GM19023 (cell line): ENCODE measurements around the gene SLC25A21.

ENCODE experiments used
- ATAC-seq: cut with Tn5 transposase; IDR thresholded peaks from one replicate; pipeline ENCODE4 v1.9.1; 2021; ENCODE audit warnings: mild to moderate bottlenecking, moderate library complexity; ENCODE audit not compliant: unreplicated experiment

Gene SLC25A21

GRCh38 chr14:37051153-37051552, 121.3 kb downstream of the SLC25A21 start:
- no peak for ATAC-seq

- ATAC-seq: no peak
These were observed 123.7 kb downstream of the SLC25A21 start for GRCh38 chr14:37048666-37049071.

DNA sequence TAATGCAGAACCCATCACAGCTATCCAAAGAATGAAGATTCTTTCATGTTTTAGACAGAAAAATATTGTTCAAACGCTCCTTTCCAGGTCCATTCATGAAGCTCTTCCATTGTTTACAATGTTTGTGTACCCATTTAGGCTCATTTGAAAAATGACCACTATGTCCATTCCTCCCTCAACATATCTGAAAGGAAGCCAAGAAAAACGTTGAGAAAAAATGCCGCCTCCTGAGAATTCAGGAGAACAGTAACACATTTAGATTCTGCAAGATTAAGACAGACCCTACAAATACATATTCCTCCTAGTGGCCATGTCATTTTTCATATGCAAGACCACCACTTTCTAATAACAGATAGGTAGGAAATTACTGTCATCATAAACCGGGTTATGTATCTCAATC, 124.4 kb downstream of the SLC25A21 start:
- ATAC-seq: no peak

- ATAC-seq: no peak
These were observed 125.2 kb downstream of the SLC25A21 start for GRCh38 chr14:37047226-37047625.

GRCh38 chr14:37046815-37047214, 125.6 kb downstream of the SLC25A21 start:
- no peak for ATAC-seq

- ATAC-seq: no peak
These were observed 126.9 kb downstream of the SLC25A21 start for GRCh38 chr14:37045340-37046061.

DNA sequence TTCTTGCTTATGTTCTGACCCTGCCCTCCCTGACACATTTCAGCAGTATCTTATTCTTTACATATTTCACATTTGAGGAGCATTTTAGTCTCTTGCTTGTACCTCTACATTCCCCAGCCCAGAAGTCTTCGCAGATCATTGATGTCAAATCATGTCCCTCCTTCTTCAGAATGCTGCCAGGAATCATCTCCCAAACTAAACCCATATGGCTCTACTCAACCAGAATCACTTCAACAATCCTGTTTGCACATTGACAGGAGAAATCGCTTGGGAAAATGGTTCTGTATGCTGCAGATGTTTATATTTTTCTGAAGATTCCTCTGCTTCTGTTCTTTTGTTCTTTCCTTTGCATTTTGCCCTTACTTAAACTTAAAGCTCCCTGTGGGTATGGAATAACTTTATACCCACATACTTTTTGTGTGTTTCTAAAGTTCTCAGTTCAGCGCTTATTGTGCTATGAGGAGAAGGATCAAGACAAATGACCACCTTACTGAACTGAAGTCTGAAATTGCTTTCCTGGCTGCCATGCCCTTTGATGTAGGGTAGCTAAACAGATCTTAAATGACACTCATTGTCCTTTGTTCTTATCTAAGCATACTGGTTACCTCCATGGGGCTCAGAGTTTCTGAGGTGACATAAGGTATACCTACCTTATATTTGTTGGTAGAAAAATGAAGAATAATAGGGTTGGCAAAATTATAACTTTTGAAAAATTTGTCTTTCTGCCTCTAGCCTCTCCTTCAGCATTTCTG, 134.6 kb downstream of the SLC25A21 start:
- ATAC-seq: no peak

- ATAC-seq: no peak
These were observed 135.6 kb downstream of the SLC25A21 start for GRCh38 chr14:37036669-37037341.

GRCh38 chr14:37035401-37035800, 137.0 kb downstream of the SLC25A21 start:
- ATAC-seq: no peak

DNA sequence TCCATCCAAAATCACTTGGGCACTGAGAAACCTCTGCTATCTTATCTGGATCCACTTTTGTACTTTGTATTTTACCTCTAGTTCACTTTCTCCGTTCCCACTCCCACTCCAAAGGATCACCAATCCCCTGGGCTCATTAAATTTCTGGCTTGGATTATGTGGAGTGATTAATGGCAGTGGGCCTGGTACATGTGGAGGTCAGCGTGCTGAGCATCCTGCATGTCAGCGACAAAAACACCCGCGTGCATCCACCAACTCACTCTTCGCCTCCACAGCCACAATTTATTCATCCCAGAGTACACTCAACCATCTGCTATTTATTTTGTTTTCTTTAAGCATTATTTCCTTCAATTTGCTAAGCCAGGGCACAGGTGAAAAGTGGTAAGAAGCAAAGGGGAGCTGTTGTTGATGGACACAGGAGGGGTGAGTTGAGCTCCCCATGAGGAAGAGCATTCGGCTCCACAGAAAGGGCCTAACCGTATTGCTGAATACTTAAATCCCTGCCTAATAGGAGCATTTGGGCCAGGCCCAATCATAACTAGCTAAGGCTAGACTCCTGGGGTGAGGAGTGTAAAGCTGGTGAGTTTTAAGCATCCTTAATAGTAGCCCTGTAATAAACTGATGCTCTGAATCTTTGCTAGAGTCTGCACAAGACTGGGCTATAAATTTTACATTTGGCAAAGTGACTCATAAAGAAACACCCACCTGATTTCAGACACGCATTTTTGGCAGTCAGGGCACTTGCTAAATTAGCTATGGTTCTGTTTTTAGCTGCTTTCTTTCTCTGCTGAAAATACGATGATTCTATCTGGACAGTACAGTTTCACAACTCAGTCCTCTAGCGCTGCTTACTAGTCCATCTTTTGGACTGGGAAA, 137.8 kb downstream of the SLC25A21 start:
- no peak for ATAC-seq

DNA sequence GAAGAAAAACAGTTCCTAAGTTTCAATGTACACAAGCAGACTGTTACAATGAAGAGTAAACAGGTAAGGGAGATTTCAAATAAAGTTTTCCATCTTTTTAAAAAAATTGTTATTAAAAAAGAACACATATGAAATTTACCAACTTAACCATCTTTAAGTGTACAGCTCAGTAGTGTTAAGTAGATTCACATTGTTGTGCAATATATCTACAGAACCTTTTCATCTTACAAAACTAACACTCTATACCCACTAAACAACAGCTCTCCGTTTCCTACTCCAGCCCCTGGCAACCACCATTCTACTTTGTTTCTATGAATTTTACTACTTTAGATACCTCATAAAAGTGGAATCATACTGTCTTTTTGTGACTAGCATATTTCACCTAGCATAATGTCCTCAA, 139.5 kb downstream of the SLC25A21 start:
- no peak for ATAC-seq

- ATAC-seq: no peak
These were observed 145.1 kb downstream of the SLC25A21 start for GRCh38 chr14:37027188-37027824.

GRCh38 chr14:37023875-37024565, 148.4 kb downstream of the SLC25A21 start:
- ATAC-seq: no peak

DNA sequence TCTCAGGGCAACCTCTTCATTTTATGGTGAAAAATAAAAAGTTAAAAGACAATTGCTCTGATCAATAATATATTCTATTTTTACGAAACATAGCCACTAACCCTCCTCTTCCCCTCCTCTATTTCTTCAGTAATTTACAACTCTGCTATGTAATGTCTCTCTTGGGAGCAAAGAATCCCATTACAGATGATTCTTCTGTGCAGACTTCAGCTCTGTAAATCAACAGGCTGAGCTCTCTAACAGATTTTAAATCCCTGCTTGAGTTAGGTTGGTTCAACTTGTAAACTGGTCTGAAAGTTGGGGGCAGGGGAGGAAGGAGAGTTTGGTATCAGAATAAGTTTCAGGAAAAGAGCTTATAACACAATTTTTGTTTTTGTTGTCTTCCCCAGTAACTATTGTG, 151.0 kb downstream of the SLC25A21 start:
- ATAC-seq: no peak

DNA sequence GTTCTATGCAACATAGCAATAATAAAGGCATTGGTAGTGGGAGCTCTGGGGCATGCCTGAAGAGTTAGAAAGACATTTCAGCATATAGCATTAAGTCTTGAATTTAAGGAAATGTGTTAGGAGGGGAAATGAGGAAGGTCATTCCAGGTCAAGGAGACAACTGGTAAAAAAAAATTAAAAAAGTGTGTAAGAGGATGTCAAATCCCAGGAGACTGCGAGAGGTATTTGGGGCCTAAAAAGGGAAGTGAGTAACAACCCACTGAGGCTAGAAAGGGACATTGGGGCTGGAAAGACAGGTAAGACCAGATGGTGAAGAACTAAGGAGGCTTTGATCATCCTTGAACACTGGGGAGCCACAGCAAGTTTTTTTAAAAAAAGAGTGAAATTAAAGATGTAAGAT, 152.9 kb downstream of the SLC25A21 start:
- no peak for ATAC-seq

DNA sequence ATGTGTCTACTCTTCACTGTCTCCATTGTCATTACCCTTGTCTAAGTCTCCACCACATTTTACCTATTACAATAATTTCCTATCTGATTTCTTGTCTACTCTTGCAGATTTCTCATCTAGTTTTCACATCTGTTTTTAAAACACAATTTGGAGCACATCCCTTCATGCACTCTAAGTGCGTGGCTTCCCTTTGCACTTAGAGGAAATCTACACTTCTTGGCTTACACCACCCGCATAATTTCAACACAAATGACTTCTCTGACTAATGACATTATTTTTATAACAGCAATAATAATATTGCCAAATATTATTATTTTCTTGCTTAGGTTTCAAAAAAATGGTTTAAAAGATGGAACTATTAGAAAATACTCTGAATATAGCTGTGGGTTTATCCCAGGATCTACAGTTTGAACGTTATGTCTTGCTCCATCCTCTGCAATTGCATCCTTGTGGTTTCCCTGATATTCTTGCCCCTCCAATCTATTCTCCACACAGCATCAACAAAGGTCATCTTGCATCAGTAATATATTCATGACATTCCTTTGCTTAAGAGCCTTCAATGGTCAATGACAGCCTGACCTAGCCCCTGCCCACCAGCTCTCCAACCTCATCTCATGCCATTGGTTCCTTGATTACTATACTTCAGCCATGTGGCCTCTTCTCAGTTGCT, 153.7 kb downstream of the SLC25A21 start:
- no peak for ATAC-seq

GRCh38 chr14:37013078-37013477, 159.3 kb downstream of the SLC25A21 start:
- no peak for ATAC-seq

DNA sequence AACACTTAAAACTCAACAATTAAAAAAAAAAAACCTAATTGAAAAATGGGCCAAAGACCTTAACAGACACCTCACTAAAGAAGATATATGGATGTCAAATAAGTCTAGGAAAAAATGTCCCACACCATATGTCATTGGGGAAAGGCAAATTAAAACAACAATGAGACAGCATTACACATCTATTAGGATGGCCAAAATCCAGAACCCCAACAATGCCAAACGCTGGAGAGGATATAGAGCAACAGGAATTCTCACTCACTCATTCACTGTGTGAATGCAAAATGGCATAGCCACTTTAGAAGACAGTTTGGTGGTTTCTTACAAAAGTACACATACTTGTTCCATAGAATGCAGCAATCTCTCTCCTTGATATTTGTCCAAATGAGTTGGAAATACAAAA, 173.7 kb downstream of the SLC25A21 start:
- ATAC-seq: no peak

GRCh38 chr14:36997843-36998242, 174.6 kb downstream of the SLC25A21 start:
- ATAC-seq: no peak
